ENCODE results near the gene CTU2. TPM values are rescaled to one million over a fixed set of nuclear protein-coding genes. Genes with fewer than 3 reads are reported as not detected.

The CTU2 gene
- total and polyA plus RNA-seq, 10 of the 15 experiments (the other 5 are each of a cell fraction or from before 2014, with no cell fraction given): 0.32 to 44.5 (median 18.2) TPM

GRCh38 chr16:88686439-88687253, 19.7 kb upstream of the CTU2 start, which contains the start of gene SNAI3 (continued):
- no peak for TF ChIP-seq FOXK2 (IDR thresholded peaks at IDR 0.05)
- no peak for TF ChIP-seq RAD21 (IDR thresholded peaks at IDR 0.05; ENCODE audit: insufficient read depth, low read depth, low read length)
- peak; percentile 68 for TF ChIP-seq GATAD2B (conservative IDR thresholded peaks at IDR 0.05; ENCODE audit: low read depth)
- TF ChIP-seq CEBPB (IDR thresholded peaks at IDR 0.05; ENCODE audit: borderline replicate concordance in 1 of 2, low read depth in 2 of 2, low read length in 2 of 2): no peak
- no peak; the same call in 1 of the 2 replicates for TF ChIP-seq NR2C1 (IDR thresholded peaks at IDR 0.05)
- no peak for TF ChIP-seq ZNF592 (IDR thresholded peaks at IDR 0.05)
- peak; percentile 72 for TF ChIP-seq IKZF1 (conservative IDR thresholded peaks at IDR 0.05)
- TF ChIP-seq ASH2L (IDR thresholded peaks at IDR 0.05; ENCODE audit: borderline replicate concordance, low read depth): no peak
- TF ChIP-seq EP300 (IDR thresholded peaks at IDR 0.05; ENCODE audit: borderline replicate concordance in 1 of 2, control insufficient read depth in 1 of 2, low read depth in 2 of 2, low read length in 2 of 2): no peak

Data from GM12878 (cell line).